HepG2 (cell line): ENCODE data around the gene TPP2. TPM values are rescaled to one million over a fixed set of nuclear protein-coding genes. Genes with fewer than 3 reads are reported as not detected.

Source experiments
- CHCHD3 ChIP-seq: sonication (generic); formaldehyde crosslinking; IDR thresholded peaks from 2 replicates; pipeline ENCODE4 v1.8.0; 2022; ENCODE audit warnings: mild to moderate bottlenecking, missing genetic modification reagents, moderate library complexity
- RARA ChIP-seq: IDR thresholded peaks from 2 replicates; pipeline ENCODE4 v1.6.1; 2016; ENCODE audit warnings: missing genetic modification reagents, missing compliant biosample characterization
- RFX3 ChIP-seq: IDR thresholded peaks from 2 replicates; pipeline ENCODE4 v1.6.1; 2016; ENCODE audit warnings: missing biosample characterization, missing genetic modification reagents
- SMYD3 ChIP-seq: sonication (generic); formaldehyde crosslinking; IDR thresholded peaks from 2 replicates; pipeline ENCODE4 v1.8.1; 2023; ENCODE audit warnings: mild to moderate bottlenecking, missing genetic modification reagents
- ZNF274 ChIP-seq: sonication (generic); formaldehyde crosslinking; IDR thresholded peaks from 2 replicates; pipeline ENCODE4 v1.5.1; 2020; ENCODE audit warnings: mild to moderate bottlenecking, missing genetic modification reagents
- ZNF430 ChIP-seq: sonication (generic); formaldehyde crosslinking; IDR thresholded peaks from 2 replicates; pipeline ENCODE4 v1.9.0; 2021; ENCODE audit warnings: mild to moderate bottlenecking, missing genetic modification reagents
- ZNF703 ChIP-seq: sonication (generic); formaldehyde crosslinking; IDR thresholded peaks from 2 replicates; pipeline ENCODE4 v1.5.1; 2020; ENCODE audit warnings: missing genetic modification reagents, mild to moderate bottlenecking, moderate library complexity, borderline replicate concordance
- polyA plus RNA-seq, 8 experiments: library from polyadenylated mRNA; depleted of rRNA in 3 of 8; stranded (reverse) in 7 of 8; unstranded in 1 of 8; fragments of >200 nt; fragmentation: Illumina TruSeq in 4 of 8; extraction: Trizol in 4 of 8; gene quantifications; 2 replicates each; pipeline versions ENCODE4 v1.2.1 to v1.2.3, GENCODE V29; 2011 to 2016; ENCODE audit warnings: low read depth in 4 of 8, missing spikeins in 1 of 8, mixed read lengths in 1 of 8; ENCODE audit not compliant: insufficient read depth in 1 of 8
- total RNA-seq, 5 experiments: library from RNA; depleted of rRNA; stranded (reverse); fragments of >200 nt; fragmentation: Illumina TruSeq; extraction: Trizol; gene quantifications; 2 replicates each; pipeline ENCODE4 v1.2.3, GENCODE V29; 2016; ENCODE audit warnings: low read depth in 1 of 5
- TF ChIP-seq, protein P1 (sequence below): sonication (generic); formaldehyde crosslinking; IDR thresholded peaks from 2 replicates; pipeline ENCODE4 v1.5.1; 2020; ENCODE audit warnings: mild to moderate bottlenecking, missing genetic modification reagents
- TF ChIP-seq, protein P2 (sequence below): sonication (generic); formaldehyde crosslinking; IDR thresholded peaks from 2 replicates; pipeline ENCODE4 v1.8.1; 2022; ENCODE audit warnings: low read depth, mild to moderate bottlenecking, missing genetic modification reagents
- TF ChIP-seq, protein P3 (sequence below): sonication (generic); formaldehyde crosslinking; IDR thresholded peaks from 2 replicates; pipeline ENCODE4; 2020; ENCODE audit warnings: missing genetic modification reagents, mild to moderate bottlenecking, borderline replicate concordance
- TF ChIP-seq, protein P4 (sequence below), 2 experiments: sonication (generic) in 1 of 2; formaldehyde crosslinking in 1 of 2; IDR thresholded peaks; 2 replicates each; pipeline versions ENCODE4 v1.6.1 to v1.9.0; 2014 to 2022; ENCODE audit warnings: antibody characterized with exemption in 1 of 2, borderline replicate concordance in 1 of 2, inconsistent platforms in 1 of 2, low read depth in 1 of 2, missing genetic modification reagents in 1 of 2

TPP2 gene
- total and polyA plus RNA-seq, 2 of the 13 experiments (the other 11 are each of a cell fraction or from before 2014, with no cell fraction given) = 16.4 to 52.1 TPM

DNA sequence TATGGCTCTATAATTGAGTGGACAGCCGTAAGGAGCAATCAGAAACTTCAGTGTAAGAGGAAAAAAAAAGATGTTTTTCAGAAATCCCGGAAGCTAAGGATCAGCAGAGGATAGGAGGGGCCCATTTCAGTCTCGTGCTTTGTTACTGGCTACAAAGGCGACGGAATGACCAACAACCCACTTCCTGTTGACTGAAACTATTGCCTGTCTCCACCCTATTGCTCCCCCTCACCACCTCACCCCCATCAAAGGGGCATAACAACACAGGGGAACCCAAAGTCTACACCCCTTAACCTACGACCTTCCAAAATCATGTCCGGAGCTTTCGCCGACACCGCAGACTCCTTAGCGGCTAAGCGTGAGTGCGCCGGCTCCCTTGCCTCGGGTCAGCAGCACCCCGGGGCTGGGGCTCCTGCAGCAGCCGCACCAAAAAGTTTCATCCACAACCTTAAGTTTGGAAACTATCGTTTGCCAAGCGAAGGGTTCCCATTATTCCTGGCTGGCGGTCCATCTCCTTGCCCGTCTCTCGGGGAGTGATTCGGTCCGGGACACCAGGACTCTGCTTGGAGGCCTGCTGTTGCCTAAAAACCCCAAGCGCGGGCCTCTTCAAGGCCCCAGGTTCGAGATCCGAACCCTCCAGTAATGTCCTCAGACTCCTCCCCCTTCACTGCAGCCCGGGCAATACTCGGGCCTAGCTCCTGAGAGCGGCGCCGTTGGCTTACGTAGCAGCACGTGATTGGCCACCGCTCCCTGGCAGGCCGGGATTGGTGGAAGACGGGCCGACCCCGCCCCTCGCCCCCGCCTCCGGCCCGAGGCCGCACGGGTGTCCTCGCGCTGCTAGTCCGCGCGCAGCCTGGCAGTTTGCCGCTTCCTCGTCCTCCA lies at the start of gene TPP2 (continued):
- TF ChIP-seq RARA (CRISPR knock-in tag) = 0 out of 2 replicates have a peak, but pooled peaks have one; percentile 21
- TF ChIP-seq, protein P1, sequence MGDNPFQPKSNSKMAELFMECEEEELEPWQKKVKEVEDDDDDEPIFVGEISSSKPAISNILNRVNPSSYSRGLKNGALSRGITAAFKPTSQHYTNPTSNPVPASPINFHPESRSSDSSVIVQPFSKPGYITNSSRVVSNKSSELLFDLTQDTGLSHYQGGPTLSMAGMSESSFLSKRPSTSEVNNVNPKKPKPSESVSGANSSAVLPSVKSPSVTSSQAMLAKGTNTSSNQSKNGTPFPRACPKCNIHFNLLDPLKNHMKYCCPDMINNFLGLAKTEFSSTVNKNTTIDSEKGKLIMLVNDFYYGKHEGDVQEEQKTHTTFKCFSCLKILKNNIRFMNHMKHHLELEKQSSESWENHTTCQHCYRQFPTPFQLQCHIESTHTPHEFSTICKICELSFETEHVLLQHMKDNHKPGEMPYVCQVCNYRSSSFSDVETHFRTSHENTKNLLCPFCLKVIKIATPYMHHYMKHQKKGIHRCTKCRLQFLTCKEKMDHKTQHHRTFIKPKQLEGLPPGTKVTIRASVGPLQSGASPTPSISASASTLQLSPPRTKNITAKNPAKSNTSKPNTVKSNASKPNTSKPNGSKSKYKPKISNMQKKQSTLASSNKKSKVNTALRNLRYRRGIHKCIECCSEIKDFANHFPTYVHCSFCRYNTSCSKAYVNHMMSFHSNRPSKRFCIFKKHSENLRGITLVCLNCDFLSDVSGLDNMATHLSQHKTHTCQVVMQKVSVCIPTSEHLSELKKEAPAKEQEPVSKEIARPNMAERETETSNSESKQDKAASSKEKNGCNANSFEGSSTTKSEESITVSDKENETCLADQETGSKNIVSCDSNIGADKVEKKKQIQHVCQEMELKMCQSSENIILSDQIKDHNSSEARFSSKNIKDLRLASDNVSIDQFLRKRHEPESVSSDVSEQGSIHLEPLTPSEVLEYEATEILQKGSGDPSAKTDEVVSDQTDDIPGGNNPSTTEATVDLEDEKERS (CRISPR knock-in tag) = peak; percentile 35; the same call in 1 of the 2 replicates
- TF ChIP-seq, protein P2, sequence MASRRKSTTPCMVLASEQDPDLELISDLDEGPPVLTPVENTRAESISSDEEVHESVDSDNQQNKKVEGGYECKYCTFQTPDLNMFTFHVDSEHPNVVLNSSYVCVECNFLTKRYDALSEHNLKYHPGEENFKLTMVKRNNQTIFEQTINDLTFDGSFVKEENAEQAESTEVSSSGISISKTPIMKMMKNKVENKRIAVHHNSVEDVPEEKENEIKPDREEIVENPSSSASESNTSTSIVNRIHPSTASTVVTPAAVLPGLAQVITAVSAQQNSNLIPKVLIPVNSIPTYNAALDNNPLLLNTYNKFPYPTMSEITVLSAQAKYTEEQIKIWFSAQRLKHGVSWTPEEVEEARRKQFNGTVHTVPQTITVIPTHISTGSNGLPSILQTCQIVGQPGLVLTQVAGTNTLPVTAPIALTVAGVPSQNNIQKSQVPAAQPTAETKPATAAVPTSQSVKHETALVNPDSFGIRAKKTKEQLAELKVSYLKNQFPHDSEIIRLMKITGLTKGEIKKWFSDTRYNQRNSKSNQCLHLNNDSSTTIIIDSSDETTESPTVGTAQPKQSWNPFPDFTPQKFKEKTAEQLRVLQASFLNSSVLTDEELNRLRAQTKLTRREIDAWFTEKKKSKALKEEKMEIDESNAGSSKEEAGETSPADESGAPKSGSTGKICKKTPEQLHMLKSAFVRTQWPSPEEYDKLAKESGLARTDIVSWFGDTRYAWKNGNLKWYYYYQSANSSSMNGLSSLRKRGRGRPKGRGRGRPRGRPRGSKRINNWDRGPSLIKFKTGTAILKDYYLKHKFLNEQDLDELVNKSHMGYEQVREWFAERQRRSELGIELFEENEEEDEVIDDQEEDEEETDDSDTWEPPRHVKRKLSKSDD (CRISPR knock-in tag) = 0 out of 2 replicates have a peak, but pooled peaks have one; percentile 39
- no peak for TF ChIP-seq RFX3
- TF ChIP-seq, protein P3, sequence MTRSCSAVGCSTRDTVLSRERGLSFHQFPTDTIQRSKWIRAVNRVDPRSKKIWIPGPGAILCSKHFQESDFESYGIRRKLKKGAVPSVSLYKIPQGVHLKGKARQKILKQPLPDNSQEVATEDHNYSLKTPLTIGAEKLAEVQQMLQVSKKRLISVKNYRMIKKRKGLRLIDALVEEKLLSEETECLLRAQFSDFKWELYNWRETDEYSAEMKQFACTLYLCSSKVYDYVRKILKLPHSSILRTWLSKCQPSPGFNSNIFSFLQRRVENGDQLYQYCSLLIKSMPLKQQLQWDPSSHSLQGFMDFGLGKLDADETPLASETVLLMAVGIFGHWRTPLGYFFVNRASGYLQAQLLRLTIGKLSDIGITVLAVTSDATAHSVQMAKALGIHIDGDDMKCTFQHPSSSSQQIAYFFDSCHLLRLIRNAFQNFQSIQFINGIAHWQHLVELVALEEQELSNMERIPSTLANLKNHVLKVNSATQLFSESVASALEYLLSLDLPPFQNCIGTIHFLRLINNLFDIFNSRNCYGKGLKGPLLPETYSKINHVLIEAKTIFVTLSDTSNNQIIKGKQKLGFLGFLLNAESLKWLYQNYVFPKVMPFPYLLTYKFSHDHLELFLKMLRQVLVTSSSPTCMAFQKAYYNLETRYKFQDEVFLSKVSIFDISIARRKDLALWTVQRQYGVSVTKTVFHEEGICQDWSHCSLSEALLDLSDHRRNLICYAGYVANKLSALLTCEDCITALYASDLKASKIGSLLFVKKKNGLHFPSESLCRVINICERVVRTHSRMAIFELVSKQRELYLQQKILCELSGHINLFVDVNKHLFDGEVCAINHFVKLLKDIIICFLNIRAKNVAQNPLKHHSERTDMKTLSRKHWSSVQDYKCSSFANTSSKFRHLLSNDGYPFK (CRISPR knock-in tag) = peak; percentile 74
- TF ChIP-seq, protein P4, sequence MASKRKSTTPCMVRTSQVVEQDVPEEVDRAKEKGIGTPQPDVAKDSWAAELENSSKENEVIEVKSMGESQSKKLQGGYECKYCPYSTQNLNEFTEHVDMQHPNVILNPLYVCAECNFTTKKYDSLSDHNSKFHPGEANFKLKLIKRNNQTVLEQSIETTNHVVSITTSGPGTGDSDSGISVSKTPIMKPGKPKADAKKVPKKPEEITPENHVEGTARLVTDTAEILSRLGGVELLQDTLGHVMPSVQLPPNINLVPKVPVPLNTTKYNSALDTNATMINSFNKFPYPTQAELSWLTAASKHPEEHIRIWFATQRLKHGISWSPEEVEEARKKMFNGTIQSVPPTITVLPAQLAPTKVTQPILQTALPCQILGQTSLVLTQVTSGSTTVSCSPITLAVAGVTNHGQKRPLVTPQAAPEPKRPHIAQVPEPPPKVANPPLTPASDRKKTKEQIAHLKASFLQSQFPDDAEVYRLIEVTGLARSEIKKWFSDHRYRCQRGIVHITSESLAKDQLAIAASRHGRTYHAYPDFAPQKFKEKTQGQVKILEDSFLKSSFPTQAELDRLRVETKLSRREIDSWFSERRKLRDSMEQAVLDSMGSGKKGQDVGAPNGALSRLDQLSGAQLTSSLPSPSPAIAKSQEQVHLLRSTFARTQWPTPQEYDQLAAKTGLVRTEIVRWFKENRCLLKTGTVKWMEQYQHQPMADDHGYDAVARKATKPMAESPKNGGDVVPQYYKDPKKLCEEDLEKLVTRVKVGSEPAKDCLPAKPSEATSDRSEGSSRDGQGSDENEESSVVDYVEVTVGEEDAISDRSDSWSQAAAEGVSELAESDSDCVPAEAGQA (IDR thresholded peaks at IDR 0.05; ENCODE audit: low read depth) = 0 out of 2 replicates have a peak, but pooled peaks have one; percentile 40
- TF ChIP-seq, protein P4 (CRISPR knock-in tag; IDR thresholded peaks at IDR 0.05; ENCODE audit: borderline replicate concordance) = no peak
- 0 out of 2 replicates have a peak, but pooled peaks have one; percentile 19 for TF ChIP-seq CHCHD3
- TF ChIP-seq SMYD3 (CRISPR knock-in tag) = peak; percentile 83; the same call in 1 of the 2 replicates
- TF ChIP-seq ZNF274 (CRISPR knock-in tag) = peak; percentile 12; the same call in 1 of the 2 replicates
- peak; percentile 91 for TF ChIP-seq ZNF703
- TF ChIP-seq ZNF430 (CRISPR knock-in tag) = 0 out of 2 replicates have a peak, but pooled peaks have one; percentile 3
